Activated CD4-positive, alpha-beta memory T cell treated with anti-CD3 and anti-CD28 coated beads for 36 hours (primary cell): ENCODE results near the gene RPL15. TPM values are rescaled to one million over a fixed set of nuclear protein-coding genes. Genes with fewer than 3 reads are reported as not detected.
A peak's percentile ranks its signal among the peaks of the same experiment; 100 is the strongest.
"Not testable (repeated sequence)": the region's sequence is repeated elsewhere in the genome, so short reads cannot be mapped to it uniquely, and the experiment has no call there.

ENCODE experiments used
- CTCF ChIA-PET: fragments of 350-600 bp; sonication (Branson Sonifier 250); formaldehyde crosslinking; loops from one replicate; lab custom pipeline; 2021; ENCODE audit warnings: antibody characterized with exemption, inconsistent platforms; lab: Charles Lee
- POLR2A ChIA-PET: fragments of 350-600 bp; sonication (Branson Sonifier 250); formaldehyde crosslinking; loops from one replicate; lab custom pipeline; 2021; ENCODE audit warnings: antibody characterized with exemption; lab: Charles Lee
- DNase-seq: peaks from one replicate; pipeline ENCODE4 v3.0.0-alpha.2; 2020
- H3K27ac Mint-ChIP-seq: one replicate; pipeline ENCODE4 v1.8.0; 2021; ENCODE audit warnings: mixed read lengths
- H3K27me3 Mint-ChIP-seq: one replicate; pipeline ENCODE4 v1.8.0; 2021; ENCODE audit warnings: mixed read lengths
- H3K36me3 Mint-ChIP-seq: one replicate; pipeline ENCODE4 v1.8.0; 2021; ENCODE audit warnings: mixed read lengths
- H3K4me1 Mint-ChIP-seq: one replicate; pipeline ENCODE4 v1.8.0; 2021; ENCODE audit warnings: low read depth, mixed read lengths
- H3K4me3 Mint-ChIP-seq: one replicate; pipeline ENCODE4 v1.8.0; 2021; ENCODE audit warnings: mild to moderate bottlenecking, mixed read lengths
- H3K9me3 Mint-ChIP-seq: one replicate; pipeline ENCODE4 v1.8.0; 2021; ENCODE audit warnings: mixed read lengths
- intact Hi-C: fragments of 100-400 bp; cut with micrococcal nuclease; formaldehyde crosslinking; loops from one replicate; pipeline ENCODE4 v1.15.1; 2023
- total RNA-seq, 2 experiments: library from RNA; stranded (reverse); gene quantifications; one replicate each; pipeline ENCODE4 v1.2.3, GENCODE V29; 2021

RPL15 gene
- total RNA-seq, 2 experiments from 2014 or later = 2,597 to 2,603 TPM

DNA sequence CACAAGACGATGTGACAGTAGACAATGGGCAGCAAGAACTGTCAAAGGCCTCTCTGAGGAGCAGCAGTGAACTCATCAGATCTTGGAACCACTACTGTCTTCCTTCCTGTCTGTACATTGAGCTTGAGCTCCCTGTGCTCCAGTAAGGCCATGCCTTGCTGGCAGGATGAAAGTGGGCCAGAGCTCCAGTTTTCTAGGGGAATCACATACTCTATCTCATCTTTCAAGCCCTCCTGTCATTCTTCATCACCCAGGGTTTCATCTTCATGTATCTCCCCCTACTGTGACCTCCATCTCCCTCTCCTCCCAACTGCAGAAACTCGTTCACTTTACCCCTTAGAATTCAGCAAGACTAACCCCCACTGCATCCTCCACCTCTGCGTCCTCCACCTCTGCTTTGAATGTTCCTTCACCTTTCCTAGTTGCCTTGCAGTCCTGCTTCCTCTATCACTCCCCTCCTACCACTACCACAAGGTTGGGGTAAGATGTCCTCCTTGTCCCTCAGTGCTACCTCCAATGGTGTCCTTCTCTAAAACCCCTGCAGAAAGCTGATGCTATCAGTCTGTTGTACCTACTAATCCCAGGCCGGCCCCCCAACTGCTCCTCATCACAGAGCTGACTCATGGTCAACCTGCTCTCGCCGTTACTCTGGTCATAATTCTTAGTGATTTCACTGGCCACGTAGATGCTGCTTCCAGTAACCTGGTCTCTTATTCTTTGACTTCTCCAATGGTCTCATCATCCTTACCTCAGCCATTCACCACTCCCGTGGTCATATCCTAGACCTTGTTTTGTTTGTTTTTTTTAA lies 22.5 kb upstream of the RPL15 start:
- POLR2A ChIA-PET = interaction anchor here (0.6 kb wide), 1 partner anchor 41 kb away, joined by 6 read pairs; no protein-coding TSS in a partner anchor
- CTCF ChIA-PET = interaction anchor here (0.6 kb wide), 1 partner anchor 238 kb away, joined by 3 read pairs; no protein-coding TSS in a partner anchor
- intact Hi-C loops = no loop called here
- H3K27ac Mint-ChIP-seq = no peak overlapping the region
- H3K9me3 Mint-ChIP-seq = no peaks in the 10 kb centered on the region
- peaks cover 12% of the 10 kb centered on the region for H3K36me3 Mint-ChIP-seq
- H3K4me3 Mint-ChIP-seq = no peak overlapping the region
- H3K27me3 Mint-ChIP-seq = no peaks in the 10 kb centered on the region
- DNase-seq = no peak
- H3K4me1 Mint-ChIP-seq = no peaks in the 10 kb centered on the region

GRCh38 chr3:23895181-23895580 lies 21.8 kb upstream of the RPL15 start:
- intact Hi-C loops = no loop called here
- no peaks in the 10 kb centered on the region for H3K27me3 Mint-ChIP-seq
- peaks cover 12% of the 10 kb centered on the region for H3K36me3 Mint-ChIP-seq
- no peak overlapping the region for H3K27ac Mint-ChIP-seq
- CTCF ChIA-PET = interaction anchor here (0.6 kb wide), 1 partner anchor 239 kb away, joined by 3 read pairs; no protein-coding TSS in a partner anchor
- no peaks in the 10 kb centered on the region for H3K9me3 Mint-ChIP-seq
- no peak overlapping the region for H3K4me3 Mint-ChIP-seq
- POLR2A ChIA-PET = no interaction called here
- no peak for DNase-seq
- H3K4me1 Mint-ChIP-seq = no peaks in the 10 kb centered on the region

DNA sequence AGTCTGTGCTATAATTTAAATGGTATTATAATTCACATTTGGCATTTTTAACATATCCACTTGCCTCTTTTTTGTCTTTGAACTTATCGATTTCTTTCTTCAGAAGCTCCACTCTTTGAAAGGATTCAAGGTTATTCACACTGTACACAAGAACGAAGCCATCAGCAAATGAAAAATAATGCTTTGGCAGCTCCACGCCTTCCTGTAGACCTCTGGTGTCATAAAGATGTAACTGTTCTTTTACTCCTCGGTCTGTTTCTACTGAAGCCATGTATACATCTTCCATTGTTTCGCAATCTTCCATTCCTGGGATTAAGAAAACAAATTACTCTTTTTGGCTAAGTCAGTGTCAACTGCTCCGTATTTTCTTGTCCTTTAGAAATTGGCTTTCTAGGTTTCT lies 16.2 kb upstream of the RPL15 start:
- ChIA-PET POLR2A (no interaction called here), CTCF (no interaction called here)
- Mint-ChIP-seq H3K36me3 (peaks cover 22% of the 10 kb centered on the region), H3K27me3 (no peaks in the 10 kb centered on the region), H3K4me1 (no peaks in the 10 kb centered on the region), H3K9me3 (no peaks in the 10 kb centered on the region), H3K27ac (no peak overlapping the region), H3K4me3 (no peak overlapping the region)
- intact Hi-C loops = no loop called here
- DNase-seq = no peak

DNA sequence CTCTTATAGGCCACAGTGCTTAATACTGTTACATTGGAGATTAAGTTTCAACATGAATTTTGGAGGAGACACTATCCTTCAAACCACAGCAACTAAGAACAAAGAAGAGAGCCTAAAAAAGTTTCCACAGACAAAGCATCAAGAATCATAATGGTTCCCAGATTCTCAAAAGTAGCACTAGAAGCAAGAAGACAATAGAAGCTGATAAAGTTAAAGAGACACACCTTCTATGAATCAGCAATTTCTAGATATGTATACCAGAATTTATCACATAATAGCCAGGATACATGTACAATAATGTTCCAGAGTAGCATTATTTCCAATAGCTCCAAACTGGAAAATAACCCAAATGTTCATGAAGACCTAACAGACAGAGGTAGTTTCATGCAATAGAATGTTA lies 12.4 kb upstream of the RPL15 start:
- H3K27me3 Mint-ChIP-seq = no peaks in the 10 kb centered on the region
- peaks cover 12% of the 10 kb centered on the region for H3K36me3 Mint-ChIP-seq
- ChIA-PET CTCF (no interaction called here), POLR2A (no interaction called here)
- no peak for DNase-seq
- H3K9me3 Mint-ChIP-seq = no peaks in the 10 kb centered on the region
- H3K4me3 Mint-ChIP-seq = no peak overlapping the region
- H3K4me1 Mint-ChIP-seq = no peaks in the 10 kb centered on the region
- intact Hi-C loops = no loop called here
- H3K27ac Mint-ChIP-seq = no peak overlapping the region

DNA sequence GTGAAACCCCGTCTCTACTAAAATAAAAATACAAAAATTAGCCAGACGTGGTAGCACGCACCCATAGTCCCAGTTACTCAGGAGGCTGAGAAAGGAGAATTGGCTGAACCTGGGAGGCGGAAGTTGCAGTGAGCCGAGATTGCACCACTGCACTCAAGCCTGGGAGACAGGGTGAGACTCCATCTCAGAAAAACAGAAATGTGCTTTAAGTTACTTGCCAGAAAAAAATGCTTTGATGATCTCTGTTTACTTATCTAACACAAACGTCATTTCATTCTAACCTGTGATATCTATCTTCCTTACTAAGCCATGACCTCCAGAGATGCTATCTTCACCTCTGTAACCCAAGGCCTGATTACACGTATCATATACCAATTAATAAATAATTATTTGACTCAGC lies 7.6 kb upstream of the RPL15 start:
- intact Hi-C loops = no loop called here
- no peak for DNase-seq
- Mint-ChIP-seq H3K4me1 (peaks cover 6% of the 10 kb centered on the region), H3K36me3 (peaks cover 4% of the 10 kb centered on the region), H3K27me3 (no peaks in the 10 kb centered on the region), H3K4me3 (no peak overlapping the region), H3K9me3 (no peaks in the 10 kb centered on the region), H3K27ac (no peak overlapping the region)
- POLR2A ChIA-PET = no interaction called here
- CTCF ChIA-PET = interaction anchor here (1.0 kb wide), 1 partner anchor 21 kb away, joined by 4 read pairs; no protein-coding TSS in a partner anchor

DNA sequence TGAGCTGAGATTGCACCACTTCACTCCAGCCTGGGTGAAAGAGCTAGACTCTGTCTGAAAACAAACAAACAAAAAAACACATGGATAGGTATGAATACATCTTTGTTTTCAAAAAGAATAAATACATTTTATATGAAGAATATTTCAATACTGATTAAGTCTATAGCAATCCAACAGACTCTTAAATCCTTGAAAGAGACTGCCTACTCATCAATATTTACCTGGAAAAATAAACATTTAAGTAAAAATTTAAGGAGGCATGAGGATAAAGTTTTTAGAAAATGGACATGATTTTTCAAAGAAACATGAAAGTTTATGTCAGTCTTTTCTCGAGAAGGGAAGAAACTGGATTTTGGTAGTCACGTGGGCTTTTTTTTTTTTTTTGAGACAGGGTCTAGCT lies 5.5 kb upstream of the RPL15 start:
- ChIA-PET CTCF (no interaction called here), POLR2A (no interaction called here)
- no peaks in the 10 kb centered on the region for H3K9me3 Mint-ChIP-seq
- peaks cover 4% of the 10 kb centered on the region for H3K27me3 Mint-ChIP-seq
- peaks cover 3% of the 10 kb centered on the region for H3K36me3 Mint-ChIP-seq
- no peak overlapping the region for H3K4me3 Mint-ChIP-seq
- intact Hi-C loops = no loop called here
- no peak for DNase-seq
- H3K4me1 Mint-ChIP-seq = peaks cover 25% of the 10 kb centered on the region
- H3K27ac Mint-ChIP-seq = no peak overlapping the region

DNA sequence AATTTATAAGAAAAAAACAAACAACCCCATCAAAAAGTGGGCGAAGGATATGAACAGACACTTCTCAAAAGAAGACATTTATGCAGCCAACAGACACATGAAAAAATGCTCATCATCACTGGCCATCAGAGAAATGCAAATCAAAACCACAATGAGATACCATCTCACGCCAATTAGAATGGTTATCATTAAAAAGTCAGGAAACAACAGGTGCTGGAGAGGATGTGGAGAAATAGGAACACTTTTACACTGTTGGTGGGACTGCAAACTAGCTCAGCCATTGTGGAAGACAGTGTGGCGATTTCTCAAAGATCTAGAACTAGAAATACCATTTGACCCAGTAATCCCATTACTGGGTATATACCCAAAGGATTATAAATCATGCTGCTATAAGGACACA lies 4.6 kb upstream of the RPL15 start:
- DNase-seq, H3K4me3 Mint-ChIP-seq, H3K9me3 Mint-ChIP-seq, intact Hi-C loops, POLR2A ChIA-PET, CTCF ChIA-PET, H3K27ac Mint-ChIP-seq, H3K36me3 Mint-ChIP-seq, H3K27me3 Mint-ChIP-seq: not testable (repeated sequence)
- peaks cover 26% of the 10 kb centered on the region for H3K4me1 Mint-ChIP-seq

DNA sequence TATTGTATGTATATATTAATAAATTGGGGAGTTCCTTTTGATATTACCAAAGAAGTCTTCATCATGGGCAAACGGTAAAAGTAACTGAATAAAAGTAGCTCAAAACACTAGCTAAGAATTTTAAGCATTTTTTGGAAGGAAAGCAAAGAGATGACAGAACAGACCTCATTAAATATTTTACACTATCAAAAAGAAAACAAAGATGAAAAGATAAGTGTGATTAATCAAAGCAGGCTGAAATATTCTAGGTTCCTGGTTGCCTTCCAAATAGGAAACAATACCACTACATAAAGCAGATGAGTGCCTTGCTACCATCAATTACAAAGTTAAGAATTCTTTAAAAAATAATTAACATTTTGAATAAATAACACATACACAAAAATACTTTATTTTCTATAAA lies 3.8 kb upstream of the RPL15 start:
- POLR2A ChIA-PET = no interaction called here
- H3K4me3 Mint-ChIP-seq = no peak overlapping the region
- H3K36me3 Mint-ChIP-seq = peaks cover 17% of the 10 kb centered on the region
- peaks cover 28% of the 10 kb centered on the region for H3K4me1 Mint-ChIP-seq
- CTCF ChIA-PET = no interaction called here
- H3K27ac Mint-ChIP-seq = no peak overlapping the region
- DNase-seq = no peak
- no peaks in the 10 kb centered on the region for H3K9me3 Mint-ChIP-seq
- peaks cover 6% of the 10 kb centered on the region for H3K27me3 Mint-ChIP-seq
- intact Hi-C loops = no loop called here

DNA sequence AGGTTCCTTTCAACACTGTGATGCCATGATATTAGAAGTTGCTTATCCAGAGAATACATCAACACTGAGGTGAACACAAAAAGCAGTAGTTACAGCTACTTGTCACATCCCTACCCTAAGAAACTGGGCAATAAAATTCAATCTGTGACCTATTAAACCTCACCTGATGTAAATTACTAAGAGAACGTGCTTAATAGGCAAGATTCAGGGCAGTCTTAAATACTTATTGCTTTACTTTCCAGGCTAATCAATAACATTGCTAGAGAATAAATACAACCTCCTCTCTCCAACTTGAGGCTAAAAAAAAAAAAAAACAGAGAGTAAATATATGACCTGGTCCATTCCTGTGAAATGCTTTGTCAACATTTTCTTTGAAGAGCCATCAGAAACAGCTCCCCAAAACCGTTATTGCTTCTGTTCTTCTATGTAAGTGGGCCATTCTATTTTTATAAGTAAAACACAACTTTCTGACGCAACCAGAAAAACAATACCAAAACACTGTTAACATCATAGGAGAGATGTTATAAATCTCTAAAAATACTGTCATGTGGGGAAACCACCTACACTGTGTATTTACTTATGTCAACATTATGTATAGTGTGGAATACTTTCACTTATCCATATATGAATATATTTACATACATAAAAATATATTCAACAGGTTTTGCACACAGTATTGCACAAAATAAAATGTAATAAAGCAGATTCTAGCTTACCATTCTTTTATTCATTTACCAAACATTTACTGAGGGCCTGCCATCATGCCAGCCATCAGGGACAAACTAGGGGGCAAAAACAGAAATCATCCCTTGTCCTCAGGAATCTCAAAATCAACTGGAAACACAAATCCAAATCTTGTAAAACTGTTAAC lies 2.8 kb upstream of the RPL15 start:
- Mint-ChIP-seq H3K4me3 (no peak overlapping the region), H3K27ac (no peak overlapping the region), H3K4me1 (peaks cover 36% of the 10 kb centered on the region), H3K9me3 (no peaks in the 10 kb centered on the region), H3K36me3 (peaks cover 26% of the 10 kb centered on the region), H3K27me3 (peaks cover 6% of the 10 kb centered on the region)
- ChIA-PET POLR2A (interaction anchor here (0.6 to 0.7 kb wide), 2 partner anchors 11 to 60 kb away, joined by 3 read pairs; no protein-coding TSS in a partner anchor), CTCF (interaction anchor here (1.0 kb wide), 1 partner anchor 80 kb away, joined by 3 read pairs; no protein-coding TSS in a partner anchor)
- DNase-seq = no peak
- intact Hi-C loops = no loop called here

- ChIA-PET CTCF (interaction anchor here (1.2 to 1.8 kb wide), 2 partner anchors 27 to 40 kb away, joined by 6 to 8 read pairs; no protein-coding TSS in a partner anchor), POLR2A (interaction anchor here (2.0 to 2.9 kb wide), 3 partner anchors 31 to 107 kb away, joined by 8 to 31 read pairs (median 21); no protein-coding TSS in a partner anchor)
- Mint-ChIP-seq H3K4me1 (peaks cover 51% of the 10 kb centered on the region), H3K27me3 (peaks cover 6% of the 10 kb centered on the region), H3K27ac (no peak overlapping the region), H3K36me3 (peaks cover 39% of the 10 kb centered on the region), H3K4me3 (peak overlapping the region; percentile 98), H3K9me3 (no peaks in the 10 kb centered on the region)
- intact Hi-C loops = loop anchor here (2.0 to 5.0 kb wide), 2 partner anchors 105 to 1867 kb away; partner anchors contain the start of gene NGLY1
- DNase-seq = no peak
These were observed 1.3 kb upstream of the RPL15 start for GRCh38 chr3:23915537-23916108.

DNA sequence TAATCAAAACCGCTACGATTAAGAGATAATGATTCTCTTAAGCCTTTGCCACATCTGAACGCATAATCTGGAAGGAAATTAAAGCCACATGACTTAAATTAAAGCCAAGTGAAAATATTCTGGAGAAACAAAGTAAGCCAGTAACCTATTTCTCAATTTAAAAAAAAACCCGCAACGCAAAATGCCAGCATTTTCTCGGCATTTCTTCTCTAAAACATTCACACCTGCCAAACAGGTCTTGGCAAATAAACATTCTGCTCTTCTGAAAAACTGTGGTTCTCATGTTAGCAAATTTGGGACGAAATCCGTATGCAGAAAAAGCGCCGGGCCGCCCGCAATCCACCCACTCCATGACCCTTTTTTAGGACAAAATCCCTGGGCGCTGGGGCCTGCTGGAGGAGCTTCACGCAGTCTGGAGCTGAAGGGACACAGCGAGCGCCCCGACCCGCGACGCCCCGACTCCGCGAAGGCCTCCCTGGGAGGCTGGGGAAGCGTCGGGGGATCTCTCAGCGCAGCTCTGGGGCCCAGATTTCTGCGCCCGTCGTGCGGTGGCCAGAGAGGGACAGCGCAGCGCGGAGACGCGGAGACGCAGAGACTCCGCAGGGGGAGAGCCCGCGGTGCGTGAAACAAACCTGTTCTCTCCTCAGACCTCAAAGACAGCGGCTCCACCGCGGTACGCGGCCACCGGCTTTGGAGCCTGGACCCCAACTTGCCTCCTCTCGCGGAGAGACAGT lies 613 bp upstream of the RPL15 start:
- ChIA-PET CTCF (interaction anchor here (1.2 to 1.8 kb wide), 2 partner anchors 27 to 39 kb away, joined by 6 to 8 read pairs; no protein-coding TSS in a partner anchor), POLR2A (interaction anchor here (0.8 to 3.2 kb wide), 15 partner anchors 9 to 107 kb away, joined by 3 to 31 read pairs (median 5); no protein-coding TSS in a partner anchor)
- no peaks in the 10 kb centered on the region for H3K9me3 Mint-ChIP-seq
- peaks cover 6% of the 10 kb centered on the region for H3K27me3 Mint-ChIP-seq
- DNase-seq = no peak
- peaks cover 44% of the 10 kb centered on the region for H3K36me3 Mint-ChIP-seq
- peak overlapping the region; percentile 98 for H3K4me3 Mint-ChIP-seq
- intact Hi-C loops = loop anchor here (2.0 to 5.0 kb wide), 2 partner anchors 106 to 1866 kb away; partner anchors contain the start of gene NGLY1
- H3K4me1 Mint-ChIP-seq = peaks cover 51% of the 10 kb centered on the region
- H3K27ac Mint-ChIP-seq = peak overlapping the region; percentile 100
